B cell (primary cell): Measurements from ENCODE around the gene TAF11L2. TPM values are rescaled to one million over a fixed set of nuclear protein-coding genes. Genes with fewer than 3 reads are reported as not detected.
"Not testable (repeated sequence)": the region's sequence is repeated elsewhere in the genome, so short reads cannot be mapped to it uniquely, and the experiment has no call there.

Source experiments
- ATAC-seq: fragments of 200-7000 bp; cut with Tn5 transposase; one replicate; pipeline ENCODE4 v1.10.0; 2021; ENCODE audit warnings: low read depth, mild to moderate bottlenecking, moderate number of reproducible peaks, moderate library complexity
- CTCF ChIA-PET: fragments of 350-600 bp; sonication (Branson Sonifier 250); formaldehyde crosslinking; loops from one replicate; lab custom pipeline; 2021; ENCODE audit warnings: antibody characterized with exemption, inconsistent platforms; lab: Charles Lee
- POLR2A ChIA-PET: fragments of 350-600 bp; sonication (Branson Sonifier 250); formaldehyde crosslinking; loops from one replicate; lab custom pipeline; 2021; ENCODE audit warnings: antibody characterized with exemption; lab: Charles Lee
- DNase-seq: peaks from one replicate; pipeline ENCODE4 v3.0.0; 2013
- H2AFZ ChIP-seq: 2 replicates; pipeline ENCODE4 v1.6.1; 2012; ENCODE audit warnings: mild to moderate bottlenecking, low read depth, low read length; ENCODE audit not compliant: insufficient read depth, poor library complexity, severe bottlenecking
- H3K27ac ChIP-seq, 2 donors: 1 replicate in 1 of 2; 2 replicates in 1 of 2; pipeline ENCODE4 v1.5.1; 2012 to 2013; ENCODE audit warnings: low read length in 2 of 2, mild to moderate bottlenecking in 2 of 2, moderate library complexity in 1 of 2
- H3K27me3 ChIP-seq, 4 experiments: fragments of 200-600 bp in 1 of 4; sonication (generic) in 1 of 4; replicated peaks in 1 of 4; 1 replicate in 2 of 4; 2 replicates in 2 of 4; pipeline versions ENCODE4 v1.6.1 to v1.7.0; 2013 to 2016; ENCODE audit warnings: low read length in 3 of 4, mild to moderate bottlenecking in 2 of 4, mixed read lengths in 1 of 4, moderate library complexity in 1 of 4; ENCODE audit not compliant: insufficient read depth in 4 of 4, control insufficient read depth in 3 of 4; ENCODE audit errors: control extremely low read depth in 1 of 4
- H3K36me3 ChIP-seq, 2 experiments: replicated peaks in 1 of 2; 1 replicate in 1 of 2; 2 replicates in 1 of 2; pipeline versions ENCODE4 v1.6.1 to v1.7.1; 2013; ENCODE audit warnings: low read length in 1 of 2; ENCODE audit not compliant: insufficient read depth in 2 of 2, control insufficient read depth in 1 of 2; ENCODE audit errors: control extremely low read depth in 1 of 2, extremely low read depth in 1 of 2
- H3K4me1 ChIP-seq, 2 donors: fragments of 200-600 bp in 1 of 2; sonication (generic) in 1 of 2; 1 replicate in 1 of 2; 2 replicates in 1 of 2; pipeline versions ENCODE4 v1.5.1 to v1.6.1; 2013 to 2017; ENCODE audit warnings: low read length in 2 of 2; ENCODE audit not compliant: control insufficient read depth in 2 of 2, insufficient read depth in 2 of 2
- H3K4me2 ChIP-seq: replicated peaks from 2 replicates; pipeline ENCODE3; 2012; ENCODE audit warnings: mild to moderate bottlenecking, low read depth, low read length; ENCODE audit not compliant: poor library complexity, severe bottlenecking
- H3K4me3 ChIP-seq, 5 experiments: fragments of 200-600 bp in 1 of 5; sonication (generic) in 1 of 5; 1 replicate in 3 of 5; 2 replicates in 2 of 5; pipeline versions ENCODE4 v1.5.1 to v1.7.0; 2011 to 2016; ENCODE audit warnings: low read length in 4 of 5, mild to moderate bottlenecking in 4 of 5, low read depth in 2 of 5, control low read depth in 1 of 5, moderate library complexity in 1 of 5; ENCODE audit not compliant: insufficient read depth in 1 of 5; ENCODE audit errors: control extremely low read depth in 1 of 5, extremely low read depth in 1 of 5
- H3K79me2 ChIP-seq: fragments of 200-600 bp; sonication (generic); one replicate; pipeline ENCODE4 v1.6.0; 2016; ENCODE audit warnings: low read length; ENCODE audit not compliant: control insufficient read depth, insufficient read depth
- H3K9ac ChIP-seq: fragments of 200-600 bp; sonication (generic); 2 replicates; pipeline ENCODE4 v1.6.1; 2017; ENCODE audit warnings: mild to moderate bottlenecking, low read length, moderate library complexity
- H3K9me3 ChIP-seq, 3 donors: one replicate each; pipeline versions ENCODE4 v1.6.1 to v1.7.1; 2013; ENCODE audit warnings: low read length in 2 of 3; ENCODE audit not compliant: control insufficient read depth in 2 of 3, insufficient read depth in 1 of 3; ENCODE audit errors: control extremely low read depth in 1 of 3
- H4K20me1 ChIP-seq: 2 replicates; pipeline ENCODE4 v1.6.0; 2012; ENCODE audit warnings: mild to moderate bottlenecking, low read length; ENCODE audit not compliant: insufficient read depth, control insufficient read depth, poor library complexity, severe bottlenecking
- H3K27ac Mint-ChIP-seq: one replicate; pipeline ENCODE4 v1.8.0; 2021; ENCODE audit warnings: mixed read lengths
- H3K27me3 Mint-ChIP-seq: one replicate; pipeline ENCODE4 v1.8.0; 2021; ENCODE audit warnings: mixed read lengths
- H3K4me1 Mint-ChIP-seq: one replicate; pipeline ENCODE4 v1.8.0; 2021; ENCODE audit warnings: mixed read lengths
- H3K4me3 Mint-ChIP-seq: one replicate; pipeline ENCODE4 v1.8.0; 2021; ENCODE audit warnings: mixed read lengths
- H3K9me3 Mint-ChIP-seq: one replicate; pipeline ENCODE4 v1.8.0; 2022; ENCODE audit warnings: mixed read lengths; ENCODE audit not compliant: insufficient read depth
- EZH2 ChIP-seq: IDR thresholded peaks from 2 replicates; pipeline ENCODE4 v1.6.1; 2012; ENCODE audit warnings: borderline replicate concordance, low read depth, mild to moderate bottlenecking, moderate library complexity, low read length; ENCODE audit not compliant: insufficient read depth, poor library complexity, severe bottlenecking
- WGBS: methylation state at CpG from one replicate; pipeline ENCODE4 v1.1.5; 2013; ENCODE audit warnings: missing lambda C conversion rate; ENCODE audit not compliant: insufficient coverage; 5-methylcytosine and 5-hydroxymethylcytosine counted together
- intact Hi-C: fragments of 100-400 bp; cut with micrococcal nuclease; formaldehyde crosslinking; loops from one replicate; pipeline ENCODE4 v1.10.0; 2022
- polyA minus RNA-seq: library from RNA; depleted of rRNA, polyadenylated mRNA; stranded (reverse); fragments of >200 nt; gene quantifications from 2 replicates; pipeline ENCODE4 v1.2.3, GENCODE V29; 2012
- polyA plus RNA-seq: library from polyadenylated mRNA; depleted of rRNA; stranded (reverse); fragments of >200 nt; gene quantifications from 2 replicates; pipeline ENCODE4 v1.2.3, GENCODE V29; 2012
- total RNA-seq, 2 donors: library from RNA; stranded (reverse); fragments of 120-200 nt in 1 of 2; gene quantifications; 1 replicate in 1 of 2; 2 replicates in 1 of 2; pipeline versions ENCODE4 v1.2.3 to v1.2.4, GENCODE V29; 2013 to 2022
- TF ChIP-seq, protein P1 (sequence below): fragments of 200-600 bp; IDR thresholded peaks from one replicate; pipeline ENCODE4 v1.8.0; 2022; ENCODE audit warnings: antibody characterized with exemption, mild to moderate bottlenecking

Gene TAF11L2
- total RNA-seq: not detected in 2 replicates
- not detected for total RNA-seq (2013)
- polyA plus RNA-seq: not detected in 2 replicates
- not detected in 2 replicates for polyA minus RNA-seq

DNA sequence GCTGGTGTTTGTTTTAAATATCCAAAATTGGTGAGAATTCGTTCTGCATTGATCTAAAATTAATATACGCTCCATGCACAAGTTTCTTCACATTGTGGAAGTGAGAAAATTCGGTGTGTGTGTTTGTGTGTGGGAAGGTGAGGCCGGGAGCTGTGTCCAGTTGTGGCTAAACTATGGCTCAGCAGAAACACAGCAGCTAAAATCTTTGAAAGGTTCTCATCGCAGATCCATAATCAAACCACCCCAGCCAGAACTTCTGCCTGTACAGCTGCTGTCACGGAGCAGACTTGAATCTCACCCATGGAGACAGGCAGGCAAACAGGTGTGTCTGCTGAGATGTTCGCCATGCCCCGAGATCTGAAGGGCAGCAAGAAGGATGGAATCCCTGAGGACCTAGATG, at the start of gene TAF11L2:
TSS of gene TAF11L2 (plus strand) at position 301 of the 400 bp plus-strand sequence.
- CTCF ChIA-PET: interaction anchor here (1.0 kb wide), 1 partner anchor 281 kb away, joined by 6 read pairs; no protein-coding TSS in a partner anchor
- not testable (repeated sequence) for DNase-seq

DNA sequence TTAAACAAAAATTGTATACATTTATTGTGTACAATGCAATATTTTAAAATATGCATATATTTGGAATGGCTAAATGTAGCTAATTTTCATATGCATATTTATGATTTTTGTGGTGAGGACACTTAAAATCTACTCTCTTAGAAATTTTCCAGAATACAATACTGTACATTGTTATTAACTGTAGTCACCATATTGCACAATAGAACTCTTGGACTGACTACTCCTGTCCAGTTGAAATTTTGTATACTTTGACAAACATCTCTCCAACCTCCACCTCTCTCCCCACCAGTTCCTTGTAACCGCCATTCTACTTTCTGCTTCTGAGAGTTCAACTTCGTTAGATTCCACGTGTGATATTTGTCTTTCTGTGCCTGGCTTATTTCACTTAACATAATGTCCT, 49.2 kb upstream of the TAF11L2 start:
- Histone ChIP-seq H3K4me3 (no peak overlapping the region), H3K27me3 (no peaks in the 10 kb centered on the region), H4K20me1 (no peaks in the 10 kb centered on the region), H2AFZ (no peak overlapping the region), H3K9me3 (peaks cover 0 to 2% (median 0%) of the 10 kb centered on the region in 3 donors), H3K9ac (no peak overlapping the region), H3K36me3 (no peaks in the 10 kb centered on the region), H3K27ac (no peak overlapping the region), H3K4me1 (peaks cover 4 to 6% of the 10 kb centered on the region in 2 donors), H3K4me2 (no peak overlapping the region), H3K79me2 (no peaks in the 10 kb centered on the region)
- no peak overlapping the region for H3K27ac Mint-ChIP-seq
- DNase-seq: no peak
- no peak for TF ChIP-seq EZH2
- TF ChIP-seq, protein P1, sequence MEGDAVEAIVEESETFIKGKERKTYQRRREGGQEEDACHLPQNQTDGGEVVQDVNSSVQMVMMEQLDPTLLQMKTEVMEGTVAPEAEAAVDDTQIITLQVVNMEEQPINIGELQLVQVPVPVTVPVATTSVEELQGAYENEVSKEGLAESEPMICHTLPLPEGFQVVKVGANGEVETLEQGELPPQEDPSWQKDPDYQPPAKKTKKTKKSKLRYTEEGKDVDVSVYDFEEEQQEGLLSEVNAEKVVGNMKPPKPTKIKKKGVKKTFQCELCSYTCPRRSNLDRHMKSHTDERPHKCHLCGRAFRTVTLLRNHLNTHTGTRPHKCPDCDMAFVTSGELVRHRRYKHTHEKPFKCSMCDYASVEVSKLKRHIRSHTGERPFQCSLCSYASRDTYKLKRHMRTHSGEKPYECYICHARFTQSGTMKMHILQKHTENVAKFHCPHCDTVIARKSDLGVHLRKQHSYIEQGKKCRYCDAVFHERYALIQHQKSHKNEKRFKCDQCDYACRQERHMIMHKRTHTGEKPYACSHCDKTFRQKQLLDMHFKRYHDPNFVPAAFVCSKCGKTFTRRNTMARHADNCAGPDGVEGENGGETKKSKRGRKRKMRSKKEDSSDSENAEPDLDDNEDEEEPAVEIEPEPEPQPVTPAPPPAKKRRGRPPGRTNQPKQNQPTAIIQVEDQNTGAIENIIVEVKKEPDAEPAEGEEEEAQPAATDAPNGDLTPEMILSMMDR: no peak
- ChIA-PET CTCF (interaction anchor here (0.6 kb wide), 1 partner anchor 283 kb away, joined by 3 read pairs; no protein-coding TSS in a partner anchor), POLR2A (no interaction called here)
- H3K4me1 Mint-ChIP-seq: no peaks in the 10 kb centered on the region
- no peak for ATAC-seq
- H3K27me3 Mint-ChIP-seq: no peaks in the 10 kb centered on the region
- H3K9me3 Mint-ChIP-seq: no peaks in the 10 kb centered on the region
- no peak overlapping the region for H3K4me3 Mint-ChIP-seq
- intact Hi-C loops: no loop called here
- 100% methylated on average over 1 of the region's 3 CpGs for WGBS

More for the DNA sequence above, at the start of gene TAF11L2:
- H3K4me3 ChIP-seq, H3K4me3 Mint-ChIP-seq, H3K27ac ChIP-seq, H3K79me2 ChIP-seq, ATAC-seq, H4K20me1 ChIP-seq, H3K4me1 Mint-ChIP-seq, H3K4me2 ChIP-seq, H3K9ac ChIP-seq, POLR2A ChIA-PET, H3K27me3 Mint-ChIP-seq, H3K4me1 ChIP-seq, H3K9me3 ChIP-seq, H2AFZ ChIP-seq, intact Hi-C loops, H3K36me3 ChIP-seq, H3K27me3 ChIP-seq, H3K9me3 Mint-ChIP-seq, H3K27ac Mint-ChIP-seq: not testable (repeated sequence)
- 85% methylated on average over 7 of the region's 8 CpGs for WGBS
